Mesendoderm (in vitro differentiated cells): ENCODE measurements around the gene TTF2.
A peak's percentile ranks its signal among the peaks of the same experiment; 100 is the strongest.

Experiments
- DNase-seq: peaks from one replicate; pipeline ENCODE4 v3.0.0; 2013
- H2AK5ac ChIP-seq: 2 replicates; pipeline ENCODE4 v1.6.1; 2013; ENCODE audit warnings: low read length, inconsistent platforms
- H2BK120ac ChIP-seq: 2 replicates; pipeline ENCODE4 v1.6.1; 2013; ENCODE audit warnings: low read depth, mild to moderate bottlenecking, low read length, moderate library complexity, mixed read lengths
- H2BK15ac ChIP-seq: replicated peaks from 2 replicates; pipeline ENCODE4 v1.6.1; 2013; ENCODE audit warnings: low read depth, mild to moderate bottlenecking, moderate library complexity
- H2BK5ac ChIP-seq: 2 replicates; pipeline ENCODE4 v1.6.1; 2013; ENCODE audit warnings: low read length, inconsistent platforms
- H3K18ac ChIP-seq: 2 replicates; pipeline ENCODE4 v1.6.1; 2013; ENCODE audit warnings: mild to moderate bottlenecking, low read length, mixed read lengths
- H3K23ac ChIP-seq: one replicate; pipeline ENCODE4 v1.6.1; 2013; ENCODE audit warnings: low read length
- H3K27ac ChIP-seq: 2 replicates; pipeline ENCODE4 v1.5.1; 2013; ENCODE audit warnings: low read depth, mild to moderate bottlenecking, inconsistent platforms, low read length, moderate library complexity
- H3K27me3 ChIP-seq: 2 replicates; pipeline ENCODE4 v1.6.1; 2013; ENCODE audit warnings: low read length, control low read depth, mild to moderate bottlenecking, inconsistent platforms; ENCODE audit not compliant: insufficient read depth, poor library complexity
- H3K36me3 ChIP-seq: 2 replicates; pipeline ENCODE4 v1.6.1; 2013; ENCODE audit warnings: low read length, inconsistent platforms; ENCODE audit not compliant: control insufficient read depth, insufficient read depth
- H3K4ac ChIP-seq: one replicate; pipeline ENCODE4 v1.6.1; 2013; ENCODE audit warnings: low read depth, mild to moderate bottlenecking, low read length, moderate library complexity
- H3K4me1 ChIP-seq: 2 replicates; pipeline ENCODE4 v1.6.1; 2013; ENCODE audit warnings: low read depth, low read length, inconsistent platforms; ENCODE audit not compliant: control insufficient read depth
- H3K4me2 ChIP-seq: 2 replicates; pipeline ENCODE4 v1.6.1; 2013; ENCODE audit warnings: low read length
- H3K4me3 ChIP-seq: 2 replicates; pipeline ENCODE4 v1.5.1; 2013; ENCODE audit warnings: mild to moderate bottlenecking, low read length
- H3K56ac ChIP-seq: one replicate; pipeline ENCODE4 v1.6.1; 2013; ENCODE audit warnings: low read length
- H3K79me1 ChIP-seq: 2 replicates; pipeline ENCODE4 v1.6.1; 2013; ENCODE audit warnings: low read length, inconsistent platforms
- H3K79me2 ChIP-seq: 2 replicates; pipeline ENCODE4 v1.6.1; 2013; ENCODE audit warnings: mild to moderate bottlenecking, low read length; ENCODE audit not compliant: control insufficient read depth, insufficient read depth
- H3K9ac ChIP-seq: 2 replicates; pipeline ENCODE4 v1.6.1; 2013; ENCODE audit warnings: low read length, inconsistent platforms
- H4K5ac ChIP-seq: one replicate; pipeline ENCODE4 v1.6.1; 2013; ENCODE audit warnings: low read length
- H4K8ac ChIP-seq: one replicate; pipeline ENCODE4 v1.6.1; 2013; ENCODE audit warnings: low read depth, mild to moderate bottlenecking, control low read depth, low read length, moderate library complexity
- WGBS: extraction: QIAGEN DNeasy Blood & Tissue Kit; methylation state at CpG from one replicate; pipeline ENCODE4 v1.1.7; 2013; ENCODE audit warnings: low lambda C conversion rate, missing lambda C conversion rate; ENCODE audit not compliant: insufficient coverage; ENCODE audit errors: extremely low coverage; 5-methylcytosine and 5-hydroxymethylcytosine counted together

The TTF2 gene

DNA sequence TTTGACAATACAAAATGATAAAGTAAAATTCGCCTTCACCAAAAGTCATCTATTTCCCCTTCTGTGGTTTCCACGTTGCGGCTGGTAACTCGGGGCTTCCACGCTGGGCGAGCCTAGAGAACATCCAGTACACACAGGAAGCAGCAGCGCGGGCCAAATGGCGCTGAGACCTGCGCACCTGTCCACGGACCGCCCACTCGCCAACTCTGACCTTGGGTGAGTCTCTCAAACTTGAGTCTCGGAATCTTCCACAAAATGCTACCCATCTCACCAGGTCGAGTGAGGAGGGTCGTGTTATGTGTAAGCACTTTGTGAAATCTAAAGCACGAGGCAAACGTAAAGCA, 820 bp upstream of the TTF2 start:
- Histone ChIP-seq H3K56ac (peak overlapping the region; percentile 81), H3K4ac (no peak overlapping the region), H3K23ac (no peak overlapping the region), H4K5ac (no peak overlapping the region), H3K4me2 (peak overlapping the region; percentile 60), H3K27ac (peak overlapping the region; percentile 96), H2AK5ac (no peak overlapping the region), H3K27me3 (no peaks in the 10 kb centered on the region), H3K9ac (peak overlapping the region; percentile 68), H3K36me3 (no peaks in the 10 kb centered on the region), H2BK15ac (no peak overlapping the region), H2BK5ac (peak overlapping the region; percentile 1), H3K79me1 (peaks cover 1% of the 10 kb centered on the region), H2BK120ac (no peak overlapping the region), H3K18ac (peak overlapping the region; percentile 33), H3K4me1 (no peaks in the 10 kb centered on the region), H3K79me2 (peaks cover 2% of the 10 kb centered on the region), H3K4me3 (peak overlapping the region; percentile 38), H4K8ac (no peak overlapping the region)
- no CpG with 5 or more reads among the region's 18 CpGs for WGBS
- no peak for DNase-seq

DNA sequence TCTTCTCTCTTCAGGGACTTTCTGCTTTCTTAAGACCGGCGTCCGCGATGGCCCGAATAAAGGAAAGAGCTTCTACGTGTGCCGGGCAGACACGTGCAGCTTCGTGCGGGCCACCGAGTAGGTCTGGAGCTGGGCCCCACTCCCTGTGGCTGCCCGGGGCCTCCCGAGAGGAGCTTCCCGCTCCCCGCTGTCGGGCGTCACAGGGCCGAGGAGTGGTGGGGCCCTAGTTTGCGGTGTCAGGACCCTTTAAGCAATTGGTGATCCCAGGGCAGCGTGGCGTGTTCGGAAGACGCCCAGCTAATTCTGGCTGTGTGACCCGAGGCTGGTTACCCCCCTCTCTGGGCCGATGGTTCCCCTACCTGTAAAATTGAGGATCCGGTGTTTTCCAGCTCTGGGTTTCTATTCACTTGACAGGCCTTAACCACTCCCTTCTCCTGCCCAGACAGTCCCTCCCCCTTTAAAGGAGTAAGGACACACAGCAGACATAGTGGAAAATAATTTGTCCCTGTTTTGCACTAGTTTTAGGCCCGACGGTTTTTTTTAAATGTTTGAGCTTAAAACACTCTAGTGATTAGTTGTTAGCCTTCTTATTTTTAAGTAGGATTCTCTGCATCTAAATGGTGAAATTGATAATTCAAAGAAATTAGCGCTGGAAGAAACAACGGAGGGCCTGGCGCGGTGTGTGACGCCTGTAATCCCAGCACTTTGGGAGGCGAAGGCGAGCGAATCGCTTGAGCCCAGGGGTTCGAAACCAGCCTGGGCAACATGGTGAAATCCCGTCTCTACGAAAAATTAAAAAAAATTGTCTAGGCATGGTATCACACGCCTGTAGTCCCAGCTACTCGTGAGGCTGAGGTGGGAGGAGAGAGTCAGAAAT, 553 bp downstream of the TTF2 start:
- peak overlapping the region; percentile 42 for H3K27ac ChIP-seq
- DNase-seq, result peak; percentile 75

DNA sequence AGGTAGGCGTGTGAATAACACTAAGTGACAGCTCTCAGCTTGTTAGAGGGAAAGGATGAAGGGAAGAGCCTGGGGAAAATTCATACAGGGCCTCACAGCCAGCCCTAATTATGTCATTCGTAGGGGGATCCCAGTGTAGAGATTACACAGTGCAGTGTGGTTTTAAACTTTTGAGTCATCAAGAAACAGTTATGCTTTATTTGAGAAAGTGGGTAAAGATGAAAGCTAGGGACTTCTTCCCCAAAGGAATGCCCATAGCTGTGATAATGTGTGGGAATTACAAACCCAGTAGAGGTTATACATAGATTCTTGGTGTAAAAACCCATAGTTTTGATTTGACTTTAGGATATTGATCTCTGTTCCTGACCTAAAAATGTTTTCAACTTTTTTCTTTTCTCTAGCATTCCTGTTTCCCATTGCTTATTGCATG, 1.9 kb downstream of the TTF2 start:
- no peak overlapping the region for H3K27ac ChIP-seq
- peaks cover 1% of the 10 kb centered on the region for H3K79me1 ChIP-seq
- no peak overlapping the region for H3K9ac ChIP-seq
- no peak overlapping the region for H3K4ac ChIP-seq
- H3K79me2 ChIP-seq, result peaks cover 2% of the 10 kb centered on the region
- H2AK5ac ChIP-seq, result no peak overlapping the region
- no peaks in the 10 kb centered on the region for H3K36me3 ChIP-seq
- no peak overlapping the region for H3K18ac ChIP-seq
- H3K4me3 ChIP-seq, result no peak overlapping the region
- no peaks in the 10 kb centered on the region for H3K27me3 ChIP-seq
- no peak overlapping the region for H2BK15ac ChIP-seq
- H2BK120ac ChIP-seq, result no peak overlapping the region
- no peak overlapping the region for H3K56ac ChIP-seq
- no peak overlapping the region for H3K23ac ChIP-seq
- no peak overlapping the region for H3K4me2 ChIP-seq
- no peak overlapping the region for H4K8ac ChIP-seq
- H4K5ac ChIP-seq, result no peak overlapping the region
- DNase-seq, result no peak
- no peaks in the 10 kb centered on the region for H3K4me1 ChIP-seq
- WGBS, result no CpG with 5 or more reads among the region's 2 CpGs
- no peak overlapping the region for H2BK5ac ChIP-seq

More for the DNA sequence above, 553 bp downstream of the TTF2 start:
- Histone ChIP-seq H3K4me1 (no peaks in the 10 kb centered on the region), H4K5ac (no peak overlapping the region), H2AK5ac (no peak overlapping the region), H3K27me3 (no peaks in the 10 kb centered on the region), H3K18ac (no peak overlapping the region), H3K23ac (peak overlapping the region; percentile 94), H3K4me3 (peak overlapping the region; percentile 84), H3K36me3 (no peaks in the 10 kb centered on the region), H2BK15ac (no peak overlapping the region), H3K4me2 (peak overlapping the region; percentile 89), H4K8ac (no peak overlapping the region), H3K4ac (no peak overlapping the region), H3K56ac (peak overlapping the region; percentile 86), H3K79me1 (peaks cover 1% of the 10 kb centered on the region), H3K9ac (peak overlapping the region; percentile 81), H3K79me2 (peaks cover 2% of the 10 kb centered on the region), H2BK5ac (no peak overlapping the region), H2BK120ac (no peak overlapping the region)
- no CpG with 5 or more reads among the region's 42 CpGs for WGBS

GRCh38 chr1:117066367-117066766, 6.2 kb downstream of the TTF2 start:
- no peak overlapping the region for H4K5ac ChIP-seq
- no peak overlapping the region for H2BK120ac ChIP-seq
- H3K79me1 ChIP-seq, result peaks cover 12% of the 10 kb centered on the region
- H3K27me3 ChIP-seq, result no peaks in the 10 kb centered on the region
- no peak overlapping the region for H2AK5ac ChIP-seq
- no peaks in the 10 kb centered on the region for H3K4me1 ChIP-seq
- no CpG with 5 or more reads among the region's 6 CpGs for WGBS
- no peak overlapping the region for H3K4ac ChIP-seq
- H3K4me2 ChIP-seq, result no peak overlapping the region
- no peak overlapping the region for H3K27ac ChIP-seq
- H3K36me3 ChIP-seq, result peaks cover 4% of the 10 kb centered on the region
- H3K23ac ChIP-seq, result no peak overlapping the region
- no peak overlapping the region for H3K9ac ChIP-seq
- no peak overlapping the region for H2BK5ac ChIP-seq
- no peak overlapping the region for H3K56ac ChIP-seq
- H3K4me3 ChIP-seq, result no peak overlapping the region
- peaks cover 5% of the 10 kb centered on the region for H3K79me2 ChIP-seq
- H4K8ac ChIP-seq, result no peak overlapping the region
- no peak for DNase-seq
- no peak overlapping the region for H3K18ac ChIP-seq
- H2BK15ac ChIP-seq, result no peak overlapping the region

DNA sequence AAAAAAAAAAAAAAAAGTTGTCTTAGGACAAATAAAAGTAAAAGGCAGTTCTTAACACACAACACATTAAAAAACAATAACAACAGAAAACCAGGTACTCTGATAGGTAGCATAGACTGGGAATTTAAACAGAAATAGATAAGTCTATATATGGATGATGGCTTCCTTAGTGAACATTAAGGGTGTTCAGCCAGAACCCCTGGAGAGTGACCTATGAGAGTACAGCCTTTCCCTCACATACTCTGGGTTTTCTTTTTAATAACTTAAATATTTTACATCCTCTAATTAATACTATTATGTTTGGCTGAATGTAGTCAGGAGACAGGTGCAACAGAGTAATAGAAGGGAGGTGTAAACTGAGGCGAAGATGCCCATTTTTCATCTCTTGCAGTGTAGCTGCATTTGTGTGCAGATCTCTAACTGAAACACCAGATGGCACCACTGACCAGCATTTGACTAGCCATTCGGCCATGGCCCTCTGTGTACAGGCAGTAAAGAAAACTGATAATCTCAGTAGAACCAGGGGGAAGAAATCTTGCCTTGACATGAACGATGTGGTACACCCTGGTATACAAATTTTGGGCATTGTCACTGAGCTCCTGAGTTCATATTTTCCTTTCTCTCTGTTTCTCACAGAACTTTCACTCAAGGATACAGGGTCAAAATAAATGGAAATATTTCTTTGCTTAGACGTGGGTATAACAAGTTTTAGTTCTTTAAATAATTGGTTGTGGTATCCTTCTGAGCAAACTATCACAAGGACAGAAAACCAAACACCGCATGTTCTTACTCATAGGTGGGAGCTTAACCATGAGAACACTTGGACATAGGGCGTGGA, 7.6 kb downstream of the TTF2 start:
- Histone ChIP-seq H3K4me3 (no peak overlapping the region), H3K18ac (no peak overlapping the region), H2BK120ac (no peak overlapping the region), H3K79me1 (peaks cover 14% of the 10 kb centered on the region), H3K9ac (no peak overlapping the region), H3K36me3 (peaks cover 4% of the 10 kb centered on the region), H3K4me1 (no peaks in the 10 kb centered on the region), H3K27ac (no peak overlapping the region), H2BK15ac (no peak overlapping the region), H4K8ac (no peak overlapping the region), H4K5ac (no peak overlapping the region), H2AK5ac (no peak overlapping the region), H3K4me2 (no peak overlapping the region), H3K23ac (no peak overlapping the region), H3K56ac (no peak overlapping the region), H2BK5ac (no peak overlapping the region), H3K27me3 (no peaks in the 10 kb centered on the region), H3K79me2 (peaks cover 5% of the 10 kb centered on the region), H3K4ac (no peak overlapping the region)
- peak; percentile 57 for DNase-seq
- WGBS, result no CpG with 5 or more reads among the region's 6 CpGs
